GM23248 (cell line): Measurements from ENCODE around the gene BRD8. TPM values are rescaled to one million over a fixed set of nuclear protein-coding genes. Genes with fewer than 3 reads are reported as not detected.

Experiments used
- DNase-seq: peaks from one replicate; pipeline ENCODE4 v3.0.0-alpha.2; 2015
- H2AFZ ChIP-seq: fragments of 200-600 bp; sonication (generic); 2 replicates; pipeline ENCODE4 v1.6.1; 2016; ENCODE audit warnings: antibody characterized with exemption
- H3F3A ChIP-seq: fragments of 200-600 bp; sonication (generic); 2 replicates; pipeline ENCODE4 v1.6.1; 2016; ENCODE audit warnings: mild to moderate bottlenecking, antibody characterized with exemption, mixed run types; ENCODE audit not compliant: insufficient read depth
- H3K27ac ChIP-seq: fragments of 200-600 bp; sonication (generic); 2 replicates; pipeline ENCODE4 v1.5.1; 2016; ENCODE audit warnings: mild to moderate bottlenecking
- H3K27me3 ChIP-seq: fragments of 200-600 bp; sonication (generic); replicated peaks from 2 replicates; pipeline ENCODE4 v1.6.1; 2016; ENCODE audit warnings: mild to moderate bottlenecking; ENCODE audit not compliant: insufficient read depth
- H3K36me3 ChIP-seq: fragments of 200-600 bp; sonication (generic); 2 replicates; pipeline ENCODE4 v1.6.1; 2016; ENCODE audit warnings: low read depth, mild to moderate bottlenecking
- H3K4me1 ChIP-seq: fragments of 200-600 bp; sonication (generic); 2 replicates; pipeline ENCODE4 v1.6.1; 2016; ENCODE audit warnings: mild to moderate bottlenecking; ENCODE audit not compliant: insufficient read depth
- H3K4me2 ChIP-seq: fragments of 200-600 bp; sonication (generic); one replicate; pipeline ENCODE4 v1.6.1; 2016; ENCODE audit warnings: mild to moderate bottlenecking; ENCODE audit not compliant: unreplicated experiment
- H3K4me3 ChIP-seq: fragments of 200-600 bp; sonication (generic); 2 replicates; pipeline ENCODE4 v1.5.1; 2016; ENCODE audit warnings: mild to moderate bottlenecking
- H3K79me2 ChIP-seq: fragments of 200-600 bp; sonication (generic); 2 replicates; pipeline ENCODE4 v1.6.1; 2016; ENCODE audit warnings: mild to moderate bottlenecking; ENCODE audit not compliant: insufficient read depth
- H3K9ac ChIP-seq: fragments of 200-600 bp; sonication (generic); 2 replicates; pipeline ENCODE4 v1.6.1; 2016; ENCODE audit warnings: mild to moderate bottlenecking
- H3K9me2 ChIP-seq: fragments of 200-600 bp; sonication (generic); 2 replicates; pipeline ENCODE4 v1.6.1; 2016; ENCODE audit warnings: mixed run types, mild to moderate bottlenecking, moderate library complexity; ENCODE audit not compliant: insufficient read depth
- H3K9me3 ChIP-seq: fragments of 200-600 bp; sonication (generic); one replicate; pipeline ENCODE4 v1.6.1; 2017; ENCODE audit warnings: low read depth
- H4K20me1 ChIP-seq: fragments of 200-600 bp; sonication (generic); 2 replicates; pipeline ENCODE4 v1.6.0; 2016; ENCODE audit not compliant: insufficient read depth
- EZH2 ChIP-seq: fragments of 200-600 bp; sonication (generic); IDR thresholded peaks from 2 replicates; pipeline ENCODE4 v1.6.1; 2018; ENCODE audit warnings: antibody characterized with exemption, mild to moderate bottlenecking; ENCODE audit not compliant: insufficient read depth, poor library complexity, severe bottlenecking
- EZH2phosphoT487 ChIP-seq: fragments of 200-600 bp; sonication (generic); IDR thresholded peaks from 2 replicates; pipeline ENCODE4 v1.6.1; 2018; ENCODE audit warnings: antibody characterized with exemption, moderate library complexity, mild to moderate bottlenecking, low read depth; ENCODE audit not compliant: insufficient read depth
- WGBS, 2 experiments: methylation state at CpG; one replicate each; pipeline ENCODE4 v1.1.6; 2015 to 2017; ENCODE audit warnings: low lambda C conversion rate in 2 of 2, low coverage in 1 of 2; ENCODE audit errors: missing lambda C conversion rate in 2 of 2; 5-methylcytosine and 5-hydroxymethylcytosine counted together
- in situ Hi-C: fragments of 300-500 bp; cut with MboI; formaldehyde crosslinking; loops from 2 replicates; pipeline ENCODE4 v1.15.0; 2020
- polyA plus RNA-seq: library from polyadenylated mRNA; unstranded; fragments of >200 nt; fragmentation: Nextera tagmentation; extraction: Ambion mirVana; gene quantifications from 2 replicates; pipeline ENCODE4 v1.2.1, GENCODE V29; 2016
- total RNA-seq: library from RNA; depleted of rRNA; stranded (reverse); fragments of >200 nt; shearing (Covaris generic); gene quantifications from 2 replicates; pipeline ENCODE4 v1.2.3, GENCODE V29; 2014

BRD8 gene
- total and polyA plus RNA-seq, 2 experiments from 2014 or later: 49.5 to 64.7 TPM

DNA sequence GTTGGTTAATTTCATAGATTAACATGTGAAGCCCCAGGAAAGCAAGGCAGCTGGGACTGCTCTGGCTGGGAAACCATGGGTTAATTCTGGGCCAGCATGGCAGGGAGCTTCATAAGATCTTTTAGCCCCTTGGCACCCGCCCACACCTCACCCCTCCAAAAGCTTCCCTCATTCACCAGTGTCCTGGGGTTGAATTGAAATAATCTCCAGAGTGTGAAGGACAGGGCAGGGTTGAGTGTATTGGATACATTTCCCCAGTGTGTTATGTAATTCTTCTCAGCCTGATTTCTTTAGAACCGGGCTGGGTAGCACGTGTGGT is 75.2 kb downstream of the BRD8 start:
- no peaks in the 10 kb centered on the region for H3K79me2 ChIP-seq
- H3K27me3 ChIP-seq: peaks cover 38% of the 10 kb centered on the region
- no peak overlapping the region for H3K9ac ChIP-seq
- H3K4me2 ChIP-seq: no peak overlapping the region
- no peaks in the 10 kb centered on the region for H3K4me1 ChIP-seq
- in situ Hi-C loops: no loop called here
- no peaks in the 10 kb centered on the region for H3K9me3 ChIP-seq
- no peaks in the 10 kb centered on the region for H3K36me3 ChIP-seq
- no peak overlapping the region for H3K27ac ChIP-seq
- H3F3A ChIP-seq: no peaks in the 10 kb centered on the region
- no peak overlapping the region for H3K4me3 ChIP-seq
- 0 to 6% methylated on average over 3 of the region's 3 CpGs for WGBS, 2 experiments
- DNase-seq: no peak
- H2AFZ ChIP-seq: no peak overlapping the region
- TF ChIP-seq EZH2: no peak
- TF ChIP-seq EZH2phosphoT487: no peak
- H4K20me1 ChIP-seq: no peaks in the 10 kb centered on the region
- H3K9me2 ChIP-seq: no peaks in the 10 kb centered on the region

DNA sequence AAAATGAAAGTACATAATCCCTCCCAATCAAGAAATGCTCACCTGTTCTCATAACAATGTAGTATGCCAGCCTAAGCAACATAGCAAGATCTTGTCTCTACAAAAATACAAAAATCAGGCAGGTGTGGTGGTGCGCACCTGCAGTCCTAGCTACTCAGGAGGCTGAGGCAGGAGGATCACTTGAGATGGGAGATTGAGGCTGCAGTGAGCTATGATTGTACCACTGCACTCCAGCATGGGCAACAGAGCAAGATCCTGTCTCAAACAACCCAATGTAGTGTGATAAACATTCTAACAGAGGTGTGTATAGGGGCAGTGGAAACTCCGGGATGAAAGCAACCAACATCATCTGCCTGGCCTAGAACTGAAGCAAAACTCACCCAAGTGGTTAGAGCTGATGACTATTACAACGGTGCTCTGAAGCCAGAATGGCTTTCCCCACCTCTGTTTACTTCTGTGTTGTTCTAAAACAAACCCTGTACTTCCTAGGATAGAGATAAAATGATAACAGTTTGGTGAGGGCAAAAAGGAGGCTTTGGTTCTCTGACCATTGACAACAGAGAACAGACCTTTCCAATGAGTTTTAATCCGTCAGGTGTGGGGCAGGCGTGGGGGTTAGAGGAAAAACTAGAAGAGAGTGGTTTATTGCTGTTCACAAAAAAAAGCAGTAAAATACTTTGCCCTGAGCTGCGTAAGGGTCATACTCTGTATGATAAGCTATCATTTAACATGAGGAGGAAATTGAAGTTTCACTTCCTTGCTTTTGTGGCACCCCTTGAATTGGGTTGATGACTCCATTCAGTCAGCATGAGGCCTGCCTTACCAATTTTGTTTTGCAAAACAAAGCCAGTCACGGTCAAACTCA is 75.7 kb downstream of the BRD8 start:
- Histone ChIP-seq H3K9me2 (no peaks in the 10 kb centered on the region), H3K9me3 (no peaks in the 10 kb centered on the region), H3K27me3 (peaks cover 35% of the 10 kb centered on the region), H2AFZ (no peak overlapping the region), H3K4me3 (no peak overlapping the region), H3K9ac (no peak overlapping the region), H3K4me2 (no peak overlapping the region), H3K4me1 (no peaks in the 10 kb centered on the region), H3K36me3 (no peaks in the 10 kb centered on the region), H4K20me1 (no peaks in the 10 kb centered on the region), H3K79me2 (no peaks in the 10 kb centered on the region), H3F3A (no peaks in the 10 kb centered on the region), H3K27ac (no peak overlapping the region)
- TF ChIP-seq EZH2phosphoT487: no peak
- no peak for TF ChIP-seq EZH2
- in situ Hi-C loops: no loop called here
- WGBS, 2 experiments: 48 to 55% methylated on average over 7 of the region's 7 CpGs
- DNase-seq: no peak

DNA sequence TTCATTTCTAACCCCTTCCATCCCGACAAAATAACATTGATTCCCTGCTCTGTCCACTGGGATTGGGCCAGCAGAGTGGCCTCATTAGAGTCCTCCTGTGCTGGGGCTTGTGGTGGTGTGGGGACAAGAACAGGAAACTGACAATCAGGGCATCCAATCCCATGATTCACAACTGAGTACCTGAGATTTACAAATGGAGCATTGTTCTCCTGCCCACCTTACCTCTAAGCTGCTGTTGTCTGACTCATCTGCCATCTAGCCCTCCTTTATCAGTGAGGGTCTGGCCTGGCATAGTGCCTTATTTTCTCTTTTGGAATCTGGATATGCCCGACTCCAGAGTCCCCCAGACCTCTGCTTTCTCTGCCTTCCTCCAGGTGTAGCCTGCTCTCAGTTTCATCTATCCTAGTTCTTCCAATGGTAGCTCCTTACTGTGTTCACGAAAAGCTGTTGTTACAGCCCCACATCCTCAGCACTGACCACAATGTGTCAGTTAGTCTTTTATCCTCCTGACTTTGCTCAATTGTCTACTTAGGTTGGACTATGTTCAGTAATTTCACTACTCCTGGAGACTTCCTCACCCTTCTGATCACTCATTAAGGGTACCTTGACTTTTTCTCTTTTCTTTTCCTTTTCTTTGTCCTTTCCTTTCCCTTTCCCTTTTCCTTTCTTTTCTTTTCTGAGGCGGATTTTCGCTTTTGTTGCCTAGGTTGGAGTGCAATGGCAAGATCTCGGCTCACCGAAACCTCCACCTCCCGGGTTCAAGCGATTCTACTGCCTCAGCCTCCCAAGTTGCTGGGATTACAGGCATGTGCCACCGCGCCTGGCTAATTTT is 81.2 kb downstream of the BRD8 start:
- in situ Hi-C loops: no loop called here

DNA sequence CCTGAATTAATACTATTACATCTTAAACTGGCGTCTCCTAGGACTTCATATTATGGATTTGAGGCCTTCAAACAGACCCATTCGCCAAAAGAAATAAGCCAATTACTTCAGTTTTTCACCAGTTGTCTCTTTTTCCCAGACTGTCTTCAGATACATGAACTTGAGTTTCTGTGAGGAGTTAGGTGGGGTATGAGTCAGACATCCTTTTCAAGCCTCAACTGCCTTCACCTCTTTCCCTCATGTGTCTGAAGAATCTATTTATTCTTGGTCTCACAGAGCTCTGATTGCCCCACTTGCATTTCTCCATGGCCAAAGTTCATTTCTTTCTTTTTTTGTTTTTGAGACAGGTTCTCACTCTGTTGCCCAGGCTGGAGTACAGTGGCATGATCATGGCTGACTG is 82.1 kb downstream of the BRD8 start:
- WGBS, 2 experiments: 45 to 50% methylated on average over 2 of the region's 2 CpGs
- peaks cover 57% of the 10 kb centered on the region for H3K27me3 ChIP-seq

More for the DNA sequence above, 81.2 kb downstream of the BRD8 start:
- no peak overlapping the region for H3K9ac ChIP-seq
- H3K4me1 ChIP-seq: no peaks in the 10 kb centered on the region
- DNase-seq: no peak
- no peaks in the 10 kb centered on the region for H3K36me3 ChIP-seq
- no peak overlapping the region for H3K4me3 ChIP-seq
- H3K27ac ChIP-seq: no peak overlapping the region
- 81% methylated on average over 11 of the region's 11 CpGs for WGBS, 2 experiments
- no peaks in the 10 kb centered on the region for H4K20me1 ChIP-seq
- no peak overlapping the region for H2AFZ ChIP-seq
- peaks cover 55% of the 10 kb centered on the region for H3K27me3 ChIP-seq
- TF ChIP-seq EZH2 (no peak), EZH2phosphoT487 (no peak)
- H3K79me2 ChIP-seq: no peaks in the 10 kb centered on the region
- H3F3A ChIP-seq: no peaks in the 10 kb centered on the region
- no peak overlapping the region for H3K4me2 ChIP-seq
- no peaks in the 10 kb centered on the region for H3K9me2 ChIP-seq
- H3K9me3 ChIP-seq: no peaks in the 10 kb centered on the region

More for the DNA sequence above, 82.1 kb downstream of the BRD8 start:
- TF ChIP-seq EZH2phosphoT487 (no peak), EZH2 (no peak)
- no peaks in the 10 kb centered on the region for H3K36me3 ChIP-seq
- no peaks in the 10 kb centered on the region for H3K9me2 ChIP-seq
- in situ Hi-C loops: no loop called here
- H3K4me3 ChIP-seq: no peak overlapping the region
- DNase-seq: no peak
- H3K9me3 ChIP-seq: no peaks in the 10 kb centered on the region
- no peak overlapping the region for H3K27ac ChIP-seq
- H3K4me2 ChIP-seq: no peak overlapping the region
- no peaks in the 10 kb centered on the region for H3K79me2 ChIP-seq
- no peaks in the 10 kb centered on the region for H3F3A ChIP-seq
- H3K4me1 ChIP-seq: no peaks in the 10 kb centered on the region
- H3K9ac ChIP-seq: no peak overlapping the region
- no peaks in the 10 kb centered on the region for H4K20me1 ChIP-seq
- H2AFZ ChIP-seq: no peak overlapping the region
